ENCODE data around the gene PEX14.

DNA sequence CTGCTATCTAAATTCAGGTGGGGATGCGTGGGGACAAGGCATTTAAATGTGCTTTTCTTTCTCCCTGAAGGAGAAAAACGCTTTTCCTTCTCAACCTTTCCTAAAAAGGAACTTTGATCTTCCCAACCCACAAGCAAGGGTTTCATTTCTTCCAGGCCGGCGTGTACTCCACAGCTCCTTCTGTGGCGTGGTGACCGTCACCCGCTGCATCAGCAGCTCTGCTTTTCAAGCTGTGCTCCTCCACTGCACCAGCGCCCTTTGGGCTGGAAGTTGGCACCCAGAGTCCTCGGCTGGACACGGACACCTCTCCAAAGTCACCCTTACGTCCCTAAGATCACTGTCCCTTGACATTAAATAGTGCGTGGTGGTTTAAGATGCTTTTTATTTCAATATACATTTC, 54.3 kb downstream of the PEX14 start:
- TF ChIP-seq, protein P1, sequence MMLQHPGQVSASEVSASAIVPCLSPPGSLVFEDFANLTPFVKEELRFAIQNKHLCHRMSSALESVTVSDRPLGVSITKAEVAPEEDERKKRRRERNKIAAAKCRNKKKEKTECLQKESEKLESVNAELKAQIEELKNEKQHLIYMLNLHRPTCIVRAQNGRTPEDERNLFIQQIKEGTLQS (IDR thresholded peaks at IDR 0.05; ENCODE audit: borderline replicate concordance, extremely low read depth, low read depth, low read length) = no peak
- TF ChIP-seq, protein P2, sequence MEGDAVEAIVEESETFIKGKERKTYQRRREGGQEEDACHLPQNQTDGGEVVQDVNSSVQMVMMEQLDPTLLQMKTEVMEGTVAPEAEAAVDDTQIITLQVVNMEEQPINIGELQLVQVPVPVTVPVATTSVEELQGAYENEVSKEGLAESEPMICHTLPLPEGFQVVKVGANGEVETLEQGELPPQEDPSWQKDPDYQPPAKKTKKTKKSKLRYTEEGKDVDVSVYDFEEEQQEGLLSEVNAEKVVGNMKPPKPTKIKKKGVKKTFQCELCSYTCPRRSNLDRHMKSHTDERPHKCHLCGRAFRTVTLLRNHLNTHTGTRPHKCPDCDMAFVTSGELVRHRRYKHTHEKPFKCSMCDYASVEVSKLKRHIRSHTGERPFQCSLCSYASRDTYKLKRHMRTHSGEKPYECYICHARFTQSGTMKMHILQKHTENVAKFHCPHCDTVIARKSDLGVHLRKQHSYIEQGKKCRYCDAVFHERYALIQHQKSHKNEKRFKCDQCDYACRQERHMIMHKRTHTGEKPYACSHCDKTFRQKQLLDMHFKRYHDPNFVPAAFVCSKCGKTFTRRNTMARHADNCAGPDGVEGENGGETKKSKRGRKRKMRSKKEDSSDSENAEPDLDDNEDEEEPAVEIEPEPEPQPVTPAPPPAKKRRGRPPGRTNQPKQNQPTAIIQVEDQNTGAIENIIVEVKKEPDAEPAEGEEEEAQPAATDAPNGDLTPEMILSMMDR (IDR thresholded peaks at IDR 0.05 in 2 of 3, conservative IDR thresholded peaks at IDR 0.05 in 1 of 3; ENCODE audit: control insufficient read depth in 2 of 3, extremely low read depth in 1 of 3, insufficient read depth in 1 of 3, low read depth in 3 of 3, low read length in 3 of 3) = no peak
- no peak for TF ChIP-seq TAF1 (IDR thresholded peaks at IDR 0.05; ENCODE audit: borderline replicate concordance, low read depth, low read length)
- no peak for TF ChIP-seq PAX5 (IDR thresholded peaks at IDR 0.05; ENCODE audit: borderline replicate concordance, low read depth, low read length)
